HG03280 (cell line): Measurements from ENCODE around the gene BRSK2.
"Not testable (repeated sequence)": the region's sequence is repeated elsewhere in the genome, so short reads cannot be mapped to it uniquely, and the experiment has no call there.

Experiments used
- ATAC-seq: cut with Tn5 transposase; IDR thresholded peaks from one replicate; pipeline ENCODE4 v1.9.1; 2021; ENCODE audit warnings: mild to moderate bottlenecking, moderate library complexity; ENCODE audit not compliant: unreplicated experiment

The BRSK2 gene

GRCh38 chr11:1354125-1354938, 35.4 kb upstream of the BRSK2 start:
- ATAC-seq = no peak

- no peak for ATAC-seq
These were observed 33.7 kb upstream of the BRSK2 start for GRCh38 chr11:1356007-1356435.

GRCh38 chr11:1356478-1356960, 33.2 kb upstream of the BRSK2 start:
- no peak for ATAC-seq

GRCh38 chr11:1358286-1358685, 31.4 kb upstream of the BRSK2 start:
- ATAC-seq = no peak

GRCh38 chr11:1358931-1359330, 30.8 kb upstream of the BRSK2 start:
- not testable (repeated sequence) for ATAC-seq

- ATAC-seq = no peak
These were observed 30.2 kb upstream of the BRSK2 start for GRCh38 chr11:1359556-1359955.

GRCh38 chr11:1360181-1360834, 29.4 kb upstream of the BRSK2 start:
- ATAC-seq = no peak

- ATAC-seq = no peak
These were observed 28.8 kb upstream of the BRSK2 start for GRCh38 chr11:1360835-1361357.

- no peak for ATAC-seq
These were observed 27.9 kb upstream of the BRSK2 start for GRCh38 chr11:1361882-1362281.

GRCh38 chr11:1367721-1368120, 22.0 kb upstream of the BRSK2 start:
- no peak for ATAC-seq

GRCh38 chr11:1368216-1368615, 21.5 kb upstream of the BRSK2 start:
- ATAC-seq = no peak

- ATAC-seq = no peak
These were observed 20.8 kb upstream of the BRSK2 start for GRCh38 chr11:1368966-1369365.

- ATAC-seq = no peak
These were observed 20.2 kb upstream of the BRSK2 start for GRCh38 chr11:1369371-1370005.

GRCh38 chr11:1370186-1371025, 19.3 kb upstream of the BRSK2 start:
- ATAC-seq = no peak

GRCh38 chr11:1371026-1371325, 18.8 kb upstream of the BRSK2 start:
- no peak for ATAC-seq

- no peak for ATAC-seq
These were observed 18.4 kb upstream of the BRSK2 start for GRCh38 chr11:1371377-1371776.

- no peak for ATAC-seq
These were observed 17.8 kb upstream of the BRSK2 start for GRCh38 chr11:1371836-1372465.

- no peak for ATAC-seq
These were observed 17.1 kb upstream of the BRSK2 start for GRCh38 chr11:1372660-1373059.

GRCh38 chr11:1373536-1374214, 16.1 kb upstream of the BRSK2 start:
- no peak for ATAC-seq
